ENCODE data around the gene DENND1A.

DNA sequence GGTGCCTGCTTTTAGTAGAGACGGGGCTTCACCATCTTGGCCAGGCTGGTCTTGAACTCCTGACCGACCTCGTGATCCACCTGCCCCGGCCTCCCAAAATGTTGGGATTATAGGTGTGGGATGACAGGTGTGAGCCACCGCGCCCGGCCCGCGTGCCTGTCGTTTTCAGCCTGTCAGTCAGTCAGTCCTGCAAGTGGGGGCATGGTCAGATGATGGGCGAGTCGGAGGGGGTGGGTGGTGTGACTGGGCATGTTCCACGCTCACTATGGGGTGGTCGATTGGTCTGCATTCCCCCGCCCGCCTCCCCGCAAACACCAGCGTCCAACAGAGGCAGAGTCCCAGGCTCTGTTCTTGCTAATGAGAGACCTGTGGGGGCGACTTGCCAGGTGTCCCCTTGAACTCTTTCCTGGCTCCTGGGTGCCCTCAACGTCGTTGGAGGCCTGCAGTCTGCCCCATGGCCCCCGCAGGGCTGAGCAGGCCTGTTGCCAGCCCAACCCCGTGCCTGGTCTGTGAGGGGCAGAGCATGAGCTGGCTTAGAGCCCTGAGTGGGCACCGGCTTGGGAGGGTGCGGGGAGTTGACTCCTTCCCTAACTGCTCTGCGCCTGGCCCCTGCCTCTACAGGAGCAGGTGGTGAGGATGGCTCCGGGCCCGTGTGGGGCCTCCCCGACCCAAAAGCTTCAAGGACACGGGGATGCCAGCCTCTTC is 550.8 kb downstream of the DENND1A start:
- TF ChIP-seq, protein P1, sequence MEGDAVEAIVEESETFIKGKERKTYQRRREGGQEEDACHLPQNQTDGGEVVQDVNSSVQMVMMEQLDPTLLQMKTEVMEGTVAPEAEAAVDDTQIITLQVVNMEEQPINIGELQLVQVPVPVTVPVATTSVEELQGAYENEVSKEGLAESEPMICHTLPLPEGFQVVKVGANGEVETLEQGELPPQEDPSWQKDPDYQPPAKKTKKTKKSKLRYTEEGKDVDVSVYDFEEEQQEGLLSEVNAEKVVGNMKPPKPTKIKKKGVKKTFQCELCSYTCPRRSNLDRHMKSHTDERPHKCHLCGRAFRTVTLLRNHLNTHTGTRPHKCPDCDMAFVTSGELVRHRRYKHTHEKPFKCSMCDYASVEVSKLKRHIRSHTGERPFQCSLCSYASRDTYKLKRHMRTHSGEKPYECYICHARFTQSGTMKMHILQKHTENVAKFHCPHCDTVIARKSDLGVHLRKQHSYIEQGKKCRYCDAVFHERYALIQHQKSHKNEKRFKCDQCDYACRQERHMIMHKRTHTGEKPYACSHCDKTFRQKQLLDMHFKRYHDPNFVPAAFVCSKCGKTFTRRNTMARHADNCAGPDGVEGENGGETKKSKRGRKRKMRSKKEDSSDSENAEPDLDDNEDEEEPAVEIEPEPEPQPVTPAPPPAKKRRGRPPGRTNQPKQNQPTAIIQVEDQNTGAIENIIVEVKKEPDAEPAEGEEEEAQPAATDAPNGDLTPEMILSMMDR (IDR thresholded peaks at IDR 0.05), result no peak
- TF ChIP-seq EP300 (IDR thresholded peaks at IDR 0.05) (no peak), POLR2AphosphoS5 (IDR thresholded peaks at IDR 0.05) (no peak), POLR2A (IDR thresholded peaks at IDR 0.05) (no peak)
